ENCODE data around the gene PPFIA2. TPM values are rescaled to one million over a fixed set of nuclear protein-coding genes. Genes with fewer than 3 reads are reported as not detected.

Gene PPFIA2
- total RNA-seq, 5 donors from 2014 or later (not counting 1 experiment from before 2014, with no cell fraction given) = not detected

DNA sequence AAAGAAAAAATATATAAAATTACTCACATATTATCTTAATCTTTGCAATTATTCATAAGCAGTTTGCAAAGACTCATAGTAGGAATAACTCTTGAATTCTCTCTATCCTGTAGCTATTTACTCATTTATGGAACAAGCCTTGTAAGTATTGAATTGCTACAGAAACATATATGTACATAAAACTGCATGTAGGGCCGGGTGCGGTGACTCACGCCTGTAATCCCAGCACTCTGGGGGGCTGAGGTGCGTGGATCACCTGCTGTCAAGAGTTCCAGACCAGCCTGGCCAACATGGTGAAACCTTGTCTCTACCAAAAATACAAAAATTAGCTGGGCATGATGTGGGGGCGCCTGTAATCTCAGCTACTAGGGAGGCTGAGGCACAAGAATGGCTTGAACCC lies 286.2 kb downstream of the PPFIA2 start:
- H3K4me3 ChIP-seq (ENCODE audit: control insufficient read depth in 1 of 2, extremely low read depth in 1 of 2, low read length in 1 of 2) = no peak overlapping the region
- ATAC-seq (replicated peaks in 1 of 4) = no peak
- no peaks in the 10 kb centered on the region for H3K36me3 ChIP-seq (ENCODE audit: control insufficient read depth in 2 of 2, extremely low read depth in 1 of 2, insufficient read depth in 1 of 2, low read length in 1 of 2)
- Mint-ChIP-seq H3K4me3 (no peak overlapping the region), H3K36me3 (no peaks in the 10 kb centered on the region), H3K4me1 (no peaks in the 10 kb centered on the region), H3K27ac (no peak overlapping the region), H3K9me3 (peaks cover 0 to 3% (median 0%) of the 10 kb centered on the region in 3 donors), H3K27me3 (no peaks in the 10 kb centered on the region)
- no peaks in the 10 kb centered on the region for H3K9me3 ChIP-seq
- CTCF ChIA-PET = no interaction called here
- H3K4me1 ChIP-seq (ENCODE audit: control insufficient read depth in 1 of 2, extremely low read depth in 1 of 2, insufficient read depth in 2 of 2, low read length in 2 of 2) = no peaks in the 10 kb centered on the region
- no peak for DNase-seq
- H3K27me3 ChIP-seq (replicated peaks in 1 of 2; ENCODE audit: control insufficient read depth in 2 of 2, extremely low read depth in 1 of 2, insufficient read depth in 2 of 2, low read length in 1 of 2) = no peaks in the 10 kb centered on the region
- WGBS (ENCODE audit: insufficient coverage) = 67% methylated on average over 1 of the region's 5 CpGs
- H3K27ac ChIP-seq (ENCODE audit: low read length) = no peak overlapping the region
- POLR2A ChIA-PET = no interaction called here

DNA sequence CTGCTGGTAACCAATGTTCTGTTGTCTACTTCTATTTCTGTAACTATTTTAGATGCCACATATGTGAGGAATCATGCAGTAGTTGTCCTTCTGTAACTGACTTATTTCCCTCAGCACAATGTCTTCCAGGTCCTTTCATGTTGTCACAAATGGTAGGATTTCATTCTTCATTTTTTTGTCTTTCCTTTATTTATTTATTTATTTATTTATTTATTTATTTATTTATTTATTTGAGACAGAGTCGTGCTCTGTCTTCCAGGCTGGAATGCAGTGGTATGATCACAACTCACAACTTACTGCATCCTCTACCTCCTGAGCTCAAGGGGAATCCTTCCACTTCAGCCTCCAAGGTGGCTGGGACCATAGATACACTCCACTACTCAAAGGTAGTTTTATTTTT lies 288.2 kb downstream of the PPFIA2 start:
- no peaks in the 10 kb centered on the region for H3K27me3 ChIP-seq (replicated peaks in 1 of 2; ENCODE audit: control insufficient read depth in 2 of 2, extremely low read depth in 1 of 2, insufficient read depth in 2 of 2, low read length in 1 of 2)
- no CpG with 5 or more reads among the region's 1 CpG for WGBS (ENCODE audit: insufficient coverage)
- Mint-ChIP-seq H3K36me3 (no peaks in the 10 kb centered on the region), H3K27ac (no peak overlapping the region), H3K27me3 (no peaks in the 10 kb centered on the region), H3K9me3 (no peaks in the 10 kb centered on the region), H3K4me1 (no peaks in the 10 kb centered on the region), H3K4me3 (no peak overlapping the region)
- H3K36me3 ChIP-seq (ENCODE audit: control insufficient read depth in 2 of 2, extremely low read depth in 1 of 2, insufficient read depth in 1 of 2, low read length in 1 of 2) = no peaks in the 10 kb centered on the region
- H3K4me3 ChIP-seq (ENCODE audit: control insufficient read depth in 1 of 2, extremely low read depth in 1 of 2, low read length in 1 of 2) = no peak overlapping the region
- H3K9me3 ChIP-seq = no peaks in the 10 kb centered on the region
- ChIA-PET POLR2A (no interaction called here), CTCF (no interaction called here)
- H3K27ac ChIP-seq (ENCODE audit: low read length) = no peak overlapping the region
- ATAC-seq (replicated peaks in 1 of 4) = no peak
- DNase-seq = no peak
- H3K4me1 ChIP-seq (ENCODE audit: control insufficient read depth in 1 of 2, extremely low read depth in 1 of 2, insufficient read depth in 2 of 2, low read length in 2 of 2) = no peaks in the 10 kb centered on the region

DNA sequence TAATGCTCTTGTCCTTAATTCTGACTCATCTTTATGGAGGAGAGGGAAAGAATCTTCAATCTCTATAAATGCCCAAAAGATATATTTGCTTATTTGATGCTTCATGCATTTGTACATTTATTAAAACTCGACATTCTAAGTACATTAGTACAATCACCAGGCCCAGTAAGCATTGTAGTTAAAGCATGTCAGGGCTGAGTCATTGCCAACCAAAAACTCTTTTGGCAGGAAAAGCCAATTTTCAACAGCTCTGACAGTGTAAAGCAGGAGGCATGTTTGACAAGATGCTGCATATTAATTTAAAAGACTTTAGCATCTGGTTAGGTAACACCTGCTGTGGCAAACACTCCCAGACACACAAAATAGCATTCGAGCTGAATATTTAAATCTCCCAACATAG lies 290.9 kb downstream of the PPFIA2 start:
- no peak overlapping the region for H3K27ac Mint-ChIP-seq
- Histone ChIP-seq H3K27ac (ENCODE audit: low read length) (no peak overlapping the region), H3K27me3 (replicated peaks in 1 of 2; ENCODE audit: control insufficient read depth in 2 of 2, extremely low read depth in 1 of 2, insufficient read depth in 2 of 2, low read length in 1 of 2) (no peaks in the 10 kb centered on the region), H3K4me1 (ENCODE audit: control insufficient read depth in 1 of 2, extremely low read depth in 1 of 2, insufficient read depth in 2 of 2, low read length in 2 of 2) (no peaks in the 10 kb centered on the region), H3K4me3 (ENCODE audit: control insufficient read depth in 1 of 2, extremely low read depth in 1 of 2, low read length in 1 of 2) (no peak overlapping the region), H3K36me3 (ENCODE audit: control insufficient read depth in 2 of 2, extremely low read depth in 1 of 2, insufficient read depth in 1 of 2, low read length in 1 of 2) (no peaks in the 10 kb centered on the region), H3K9me3 (no peaks in the 10 kb centered on the region)
- CTCF ChIA-PET = interaction anchor here in 1 of 2 donors (0.6 kb wide), 1 partner anchor 24 kb away, joined by 9 read pairs; no protein-coding TSS in a partner anchor
- H3K9me3 Mint-ChIP-seq = no peaks in the 10 kb centered on the region
- H3K4me3 Mint-ChIP-seq = no peak overlapping the region
- no peaks in the 10 kb centered on the region for H3K27me3 Mint-ChIP-seq
- no peaks in the 10 kb centered on the region for H3K4me1 Mint-ChIP-seq
- POLR2A ChIA-PET = no interaction called here
- no CpG with 5 or more reads among the region's 2 CpGs for WGBS (ENCODE audit: insufficient coverage)
- DNase-seq (no peak), ATAC-seq (replicated peaks in 1 of 4) (no peak)
- no peaks in the 10 kb centered on the region for H3K36me3 Mint-ChIP-seq

DNA sequence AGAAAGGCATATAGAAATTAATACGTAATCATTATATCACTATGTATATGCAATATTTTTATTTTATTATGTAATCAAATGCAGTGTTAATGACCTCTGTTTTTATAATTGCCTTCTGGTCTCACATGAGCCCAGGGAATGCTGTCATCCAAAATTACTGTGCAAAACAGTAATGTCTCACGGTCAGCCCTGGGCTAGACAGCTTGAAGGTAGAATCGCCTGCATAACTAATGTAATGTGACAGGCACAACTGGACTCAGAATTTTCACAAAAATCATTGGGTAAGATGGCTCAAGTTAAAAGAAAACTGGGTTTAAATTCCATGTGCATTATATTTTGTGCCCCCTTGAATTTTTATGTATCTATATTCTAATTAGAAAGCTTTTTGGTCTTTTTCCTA lies 293.3 kb downstream of the PPFIA2 start:
- CTCF ChIA-PET = no interaction called here
- no peak overlapping the region for H3K4me3 Mint-ChIP-seq
- POLR2A ChIA-PET = no interaction called here
- 100% methylated on average over 1 of the region's 3 CpGs for WGBS (ENCODE audit: insufficient coverage)
- no peaks in the 10 kb centered on the region for H3K4me1 Mint-ChIP-seq
- no peaks in the 10 kb centered on the region for H3K9me3 Mint-ChIP-seq
- H3K4me1 ChIP-seq (ENCODE audit: control insufficient read depth in 1 of 2, extremely low read depth in 1 of 2, insufficient read depth in 2 of 2, low read length in 2 of 2) = no peaks in the 10 kb centered on the region
- no peaks in the 10 kb centered on the region for H3K36me3 ChIP-seq (ENCODE audit: control insufficient read depth in 2 of 2, extremely low read depth in 1 of 2, insufficient read depth in 1 of 2, low read length in 1 of 2)
- H3K9me3 ChIP-seq = no peaks in the 10 kb centered on the region
- H3K36me3 Mint-ChIP-seq = no peaks in the 10 kb centered on the region
- H3K27ac Mint-ChIP-seq = no peak overlapping the region
- no peaks in the 10 kb centered on the region for H3K27me3 ChIP-seq (replicated peaks in 1 of 2; ENCODE audit: control insufficient read depth in 2 of 2, extremely low read depth in 1 of 2, insufficient read depth in 2 of 2, low read length in 1 of 2)
- no peak overlapping the region for H3K27ac ChIP-seq (ENCODE audit: low read length)
- no peak overlapping the region for H3K4me3 ChIP-seq (ENCODE audit: control insufficient read depth in 1 of 2, extremely low read depth in 1 of 2, low read length in 1 of 2)
- ATAC-seq (replicated peaks in 1 of 4) (no peak), DNase-seq (no peak)
- H3K27me3 Mint-ChIP-seq = no peaks in the 10 kb centered on the region

DNA sequence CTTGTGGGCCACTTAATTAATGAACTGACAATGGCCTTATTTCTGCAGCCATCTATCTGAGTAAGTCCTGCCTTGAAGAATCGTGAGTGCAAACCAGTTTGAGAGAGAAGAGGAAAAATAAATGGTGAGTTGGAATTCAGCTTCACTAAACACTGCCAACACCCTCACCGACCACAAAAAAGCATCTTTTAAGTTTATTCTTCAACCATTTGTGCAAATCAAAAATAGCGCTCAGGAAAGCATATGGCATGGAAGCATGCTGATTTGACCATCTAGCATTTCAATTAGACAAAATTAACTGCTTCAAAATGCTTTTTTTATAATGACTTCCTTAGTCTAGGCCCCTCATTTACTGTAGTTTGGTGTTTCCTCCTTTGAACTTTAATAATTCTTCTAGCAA lies 294.0 kb downstream of the PPFIA2 start:
- Histone ChIP-seq H3K27me3 (replicated peaks in 1 of 2; ENCODE audit: control insufficient read depth in 2 of 2, extremely low read depth in 1 of 2, insufficient read depth in 2 of 2, low read length in 1 of 2) (no peaks in the 10 kb centered on the region), H3K9me3 (no peaks in the 10 kb centered on the region), H3K4me3 (ENCODE audit: control insufficient read depth in 1 of 2, extremely low read depth in 1 of 2, low read length in 1 of 2) (no peak overlapping the region), H3K4me1 (ENCODE audit: control insufficient read depth in 1 of 2, extremely low read depth in 1 of 2, insufficient read depth in 2 of 2, low read length in 2 of 2) (no peaks in the 10 kb centered on the region), H3K27ac (ENCODE audit: low read length) (no peak overlapping the region), H3K36me3 (ENCODE audit: control insufficient read depth in 2 of 2, extremely low read depth in 1 of 2, insufficient read depth in 1 of 2, low read length in 1 of 2) (no peaks in the 10 kb centered on the region)
- WGBS (ENCODE audit: insufficient coverage) = 88% methylated on average over 1 of the region's 3 CpGs
- no peaks in the 10 kb centered on the region for H3K4me1 Mint-ChIP-seq
- H3K27me3 Mint-ChIP-seq = no peaks in the 10 kb centered on the region
- H3K9me3 Mint-ChIP-seq = no peaks in the 10 kb centered on the region
- ATAC-seq (replicated peaks in 1 of 4) = no peak
- CTCF ChIA-PET = interaction anchor here in 1 of 2 donors (0.7 kb wide), 2 partner anchors 10 to 99 kb away, joined by 4 read pairs; no protein-coding TSS in a partner anchor
- DNase-seq = no peak
- no peak overlapping the region for H3K4me3 Mint-ChIP-seq
- H3K27ac Mint-ChIP-seq = no peak overlapping the region
- no peaks in the 10 kb centered on the region for H3K36me3 Mint-ChIP-seq
- POLR2A ChIA-PET = no interaction called here

DNA sequence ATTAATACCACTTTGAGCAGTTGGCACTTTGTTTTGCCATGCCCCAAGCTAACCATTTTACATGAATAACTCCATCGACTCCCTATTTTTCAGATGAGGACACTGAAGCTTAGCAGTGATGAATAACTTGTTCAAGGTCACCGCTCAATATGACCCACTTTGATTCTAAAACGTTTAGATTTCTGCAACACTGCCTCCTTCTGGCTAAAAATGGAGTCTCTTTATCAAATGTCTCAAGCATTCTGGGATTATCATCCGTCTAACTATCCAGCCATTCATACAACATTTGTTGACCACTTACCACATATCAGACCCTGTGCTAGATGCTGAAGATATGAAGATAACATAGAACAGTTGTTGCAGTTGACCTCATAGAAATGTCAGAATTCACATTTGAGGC lies 298.0 kb downstream of the PPFIA2 start:
- POLR2A ChIA-PET = no interaction called here
- no peak for ATAC-seq (replicated peaks in 1 of 4)
- H3K27ac Mint-ChIP-seq = no peak overlapping the region
- Histone ChIP-seq H3K4me1 (ENCODE audit: control insufficient read depth in 1 of 2, extremely low read depth in 1 of 2, insufficient read depth in 2 of 2, low read length in 2 of 2) (no peaks in the 10 kb centered on the region), H3K27ac (ENCODE audit: low read length) (no peak overlapping the region), H3K9me3 (no peaks in the 10 kb centered on the region), H3K36me3 (ENCODE audit: control insufficient read depth in 2 of 2, extremely low read depth in 1 of 2, insufficient read depth in 1 of 2, low read length in 1 of 2) (no peaks in the 10 kb centered on the region), H3K27me3 (replicated peaks in 1 of 2; ENCODE audit: control insufficient read depth in 2 of 2, extremely low read depth in 1 of 2, insufficient read depth in 2 of 2, low read length in 1 of 2) (no peaks in the 10 kb centered on the region), H3K4me3 (ENCODE audit: control insufficient read depth in 1 of 2, extremely low read depth in 1 of 2, low read length in 1 of 2) (no peak overlapping the region)
- CTCF ChIA-PET = no interaction called here
- no peak overlapping the region for H3K4me3 Mint-ChIP-seq
- no peaks in the 10 kb centered on the region for H3K9me3 Mint-ChIP-seq
- DNase-seq = no peak
- no peaks in the 10 kb centered on the region for H3K4me1 Mint-ChIP-seq
- no peaks in the 10 kb centered on the region for H3K36me3 Mint-ChIP-seq
- WGBS (ENCODE audit: insufficient coverage) = 58% methylated on average over 3 of the region's 4 CpGs
- no peaks in the 10 kb centered on the region for H3K27me3 Mint-ChIP-seq
